Mesenchymal stem cell (in vitro differentiated cells and primary cell): ENCODE results near the gene CAMKMT.
A peak's percentile ranks its signal among the peaks of the same experiment; 100 is the strongest.

Experiments used
- DNase-seq: peaks from one replicate; pipeline ENCODE4 v3.0.0-alpha.2; 2013
- H2AFZ ChIP-seq: one replicate; pipeline ENCODE4 v1.6.1; 2013; ENCODE audit warnings: low read depth, mild to moderate bottlenecking, control low read depth, inconsistent platforms, low read length, moderate library complexity
- H2AK5ac ChIP-seq: 2 replicates; pipeline ENCODE4 v1.6.1; 2013; ENCODE audit warnings: low read length, moderate library complexity, mild to moderate bottlenecking, inconsistent platforms; ENCODE audit not compliant: severe bottlenecking
- H2BK120ac ChIP-seq: one replicate; pipeline ENCODE4 v1.6.1; 2013; ENCODE audit warnings: low read depth, mild to moderate bottlenecking, inconsistent platforms, low read length, moderate library complexity
- H2BK12ac ChIP-seq, 2 experiments: one replicate each; pipeline ENCODE4 v1.6.1; 2013; ENCODE audit warnings: inconsistent platforms in 2 of 2, low read length in 2 of 2, mild to moderate bottlenecking in 2 of 2, moderate library complexity in 2 of 2, control low read depth in 1 of 2
- H2BK15ac ChIP-seq: one replicate; pipeline ENCODE4 v1.6.1; 2013; ENCODE audit warnings: mild to moderate bottlenecking, low read depth, inconsistent platforms; ENCODE audit not compliant: poor library complexity, severe bottlenecking
- H2BK5ac ChIP-seq: 2 replicates; pipeline ENCODE4 v1.6.1; 2013; ENCODE audit warnings: low read depth, mild to moderate bottlenecking, low read length, control low read depth, inconsistent platforms; ENCODE audit not compliant: poor library complexity, severe bottlenecking
- H3K14ac ChIP-seq, 2 experiments: one replicate each; pipeline ENCODE4 v1.6.1; 2013; ENCODE audit warnings: inconsistent platforms in 2 of 2, low read length in 2 of 2, control low read depth in 1 of 2, mild to moderate bottlenecking in 1 of 2, moderate library complexity in 1 of 2
- H3K18ac ChIP-seq, 2 experiments: one replicate each; pipeline ENCODE4 v1.6.1; 2013; ENCODE audit warnings: inconsistent platforms in 2 of 2, low read length in 2 of 2, control low read depth in 1 of 2, low read depth in 1 of 2, mild to moderate bottlenecking in 1 of 2
- H3K23ac ChIP-seq, 2 experiments: one replicate each; pipeline ENCODE4 v1.6.1; 2013; ENCODE audit warnings: inconsistent platforms in 2 of 2, low read length in 2 of 2, mild to moderate bottlenecking in 2 of 2, moderate library complexity in 2 of 2, control low read depth in 1 of 2
- H3K27ac ChIP-seq: 2 replicates; pipeline ENCODE4 v1.5.1; 2013; ENCODE audit warnings: mild to moderate bottlenecking, moderate library complexity, low read length, control low read depth, inconsistent platforms; ENCODE audit not compliant: poor library complexity, severe bottlenecking
- H3K27me3 ChIP-seq, 2 experiments: 2 replicates each; pipeline versions ENCODE4 v1.6.1 to v1.7.0; 2013; ENCODE audit warnings: low read length in 2 of 2, mild to moderate bottlenecking in 2 of 2, moderate library complexity in 2 of 2, control low read depth in 1 of 2, inconsistent platforms in 1 of 2; ENCODE audit not compliant: control insufficient read depth in 1 of 2, insufficient read depth in 1 of 2
- H3K36me3 ChIP-seq, 2 experiments: 2 replicates each; pipeline versions ENCODE4 v1.6.1 to v1.7.0; 2013; ENCODE audit warnings: low read length in 2 of 2, control low read depth in 1 of 2, inconsistent platforms in 1 of 2, low read depth in 1 of 2, mild to moderate bottlenecking in 1 of 2; ENCODE audit not compliant: insufficient read depth in 2 of 2, control insufficient read depth in 1 of 2
- H3K4ac ChIP-seq, 2 experiments: one replicate each; pipeline ENCODE4 v1.6.1; 2013; ENCODE audit warnings: inconsistent platforms in 2 of 2, low read length in 2 of 2, mild to moderate bottlenecking in 2 of 2, moderate library complexity in 2 of 2, control low read depth in 1 of 2, low read depth in 1 of 2
- H3K4me1 ChIP-seq: 2 replicates; pipeline ENCODE4 v1.6.1; 2013; ENCODE audit warnings: low read depth, low read length, control low read depth; ENCODE audit not compliant: control insufficient read depth, insufficient read depth
- H3K4me2 ChIP-seq: 2 replicates; pipeline ENCODE4 v1.6.1; 2013; ENCODE audit warnings: low read length, mild to moderate bottlenecking, inconsistent platforms; ENCODE audit not compliant: poor library complexity, severe bottlenecking
- H3K4me3 ChIP-seq, 2 experiments: 2 replicates each; pipeline versions ENCODE4 v1.5.1 to v1.7.0; 2013; ENCODE audit warnings: low read length in 2 of 2, mild to moderate bottlenecking in 2 of 2, control low read depth in 1 of 2, low read depth in 1 of 2; ENCODE audit not compliant: insufficient read depth in 1 of 2
- H3K79me1 ChIP-seq: replicated peaks from 2 replicates; pipeline ENCODE4 v1.6.1; 2013; ENCODE audit warnings: mild to moderate bottlenecking, control low read depth, low read length, inconsistent platforms; ENCODE audit not compliant: poor library complexity, severe bottlenecking
- H3K9ac ChIP-seq: 2 replicates; pipeline ENCODE4 v1.7.0; 2013; ENCODE audit warnings: mild to moderate bottlenecking, low read length, moderate library complexity
- H3K9me3 ChIP-seq: 2 replicates; pipeline ENCODE4 v1.7.0; 2013; ENCODE audit warnings: mild to moderate bottlenecking, low read length; ENCODE audit not compliant: control insufficient read depth
- H4K8ac ChIP-seq: one replicate; pipeline ENCODE4 v1.6.1; 2013; ENCODE audit warnings: inconsistent platforms, mild to moderate bottlenecking, low read length, moderate library complexity
- H4K91ac ChIP-seq: one replicate; pipeline ENCODE4 v1.6.1; 2013; ENCODE audit warnings: mild to moderate bottlenecking, low read length, inconsistent platforms
- WGBS: methylation state at CpG from one replicate; pipeline ENCODE4 v1.1.7; 2013; ENCODE audit warnings: mixed read lengths; 5-methylcytosine and 5-hydroxymethylcytosine counted together

The CAMKMT gene

DNA sequence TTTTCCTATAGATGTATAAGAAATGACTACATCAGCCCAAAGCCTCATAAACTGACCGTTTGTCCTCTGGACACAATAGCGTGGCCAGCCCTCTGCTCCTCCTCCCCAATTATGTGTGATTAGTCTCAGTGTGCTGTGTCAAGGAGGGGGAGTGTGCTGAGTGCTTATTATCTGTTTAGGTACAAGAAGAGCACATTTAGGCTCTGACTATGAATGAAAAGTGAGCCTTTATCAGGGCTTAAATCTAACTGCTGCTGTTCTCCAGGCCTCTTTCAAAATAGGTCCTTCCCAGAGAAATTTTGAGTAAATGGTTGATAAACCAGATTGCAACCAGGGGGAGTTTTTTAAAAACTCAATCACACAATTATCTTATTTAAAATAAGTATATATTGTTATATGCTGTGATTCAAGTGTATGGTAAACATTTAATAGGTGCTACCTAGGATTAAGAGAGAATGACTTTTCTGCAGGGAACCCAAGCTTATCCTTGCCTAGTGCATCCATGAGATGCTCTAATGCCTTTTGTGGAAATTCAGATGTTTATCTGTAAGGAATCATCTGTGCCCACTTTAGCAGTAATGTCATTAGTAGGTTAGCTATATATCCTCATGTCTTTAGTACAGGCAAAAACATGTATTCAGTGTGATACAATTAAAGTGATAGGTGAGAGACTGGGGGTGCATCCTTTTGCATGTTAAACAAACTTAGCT, 411.1 kb downstream of the CAMKMT start:
- DNase-seq, result no peak
- Histone ChIP-seq H4K8ac (no peak overlapping the region), H3K18ac (no peak overlapping the region), H4K91ac (no peak overlapping the region), H2BK15ac (no peak overlapping the region), H3K4me2 (no peak overlapping the region), H2BK5ac (no peak overlapping the region), H3K23ac (no peak overlapping the region), H2AK5ac (no peak overlapping the region), H2BK120ac (no peak overlapping the region), H3K4me1 (peaks cover 6% of the 10 kb centered on the region), H3K27ac (no peak overlapping the region), H3K14ac (no peak overlapping the region), H3K9me3 (no peaks in the 10 kb centered on the region), H3K4me3 (no peak overlapping the region), H3K27me3 (peaks cover 16 to 54% of the 10 kb centered on the region in 2 experiments), H3K4ac (no peak overlapping the region), H3K9ac (no peak overlapping the region), H2BK12ac (no peak overlapping the region), H3K79me1 (no peaks in the 10 kb centered on the region), H3K36me3 (no peaks in the 10 kb centered on the region), H2AFZ (no peak overlapping the region)
- no CpG with 5 or more reads among the region's 2 CpGs for WGBS

DNA sequence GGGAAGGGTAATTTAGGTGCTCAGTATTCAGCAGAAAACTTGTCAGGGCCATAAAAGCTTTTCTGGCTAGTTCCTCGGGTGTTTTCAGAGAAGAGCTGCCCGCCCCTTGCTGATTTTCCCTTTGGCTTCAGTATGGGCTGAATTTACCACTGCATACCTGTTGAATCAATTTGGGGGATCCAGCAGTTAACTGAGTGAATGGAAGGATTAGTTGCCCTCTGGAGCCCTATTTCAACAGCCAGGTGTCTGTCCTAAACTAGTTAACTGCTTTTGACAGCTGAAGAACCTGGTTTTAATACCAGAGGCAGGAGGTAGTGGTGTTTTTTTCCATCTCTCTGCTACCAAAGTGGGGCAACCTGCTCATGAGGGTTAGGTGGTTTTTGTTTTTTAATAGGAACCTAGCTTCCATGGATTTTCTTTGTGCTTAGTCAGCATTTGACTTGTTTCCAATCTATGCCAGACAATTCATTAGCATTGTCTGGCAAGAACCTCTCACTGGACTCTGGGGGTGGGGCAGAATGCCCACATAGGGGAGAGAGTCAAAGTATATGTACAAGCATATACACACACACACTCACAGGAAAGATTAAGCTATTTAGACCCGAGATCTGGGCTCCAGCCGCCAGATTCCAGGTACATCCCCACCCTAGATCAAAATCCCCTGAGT, 413.2 kb downstream of the CAMKMT start:
- H2BK15ac ChIP-seq, result no peak overlapping the region
- H3K4me1 ChIP-seq, result peaks cover 5% of the 10 kb centered on the region
- peaks cover 24 to 54% of the 10 kb centered on the region in 2 experiments for H3K27me3 ChIP-seq
- no peaks in the 10 kb centered on the region for H3K36me3 ChIP-seq
- H3K79me1 ChIP-seq, result no peaks in the 10 kb centered on the region
- no peak overlapping the region for H2BK120ac ChIP-seq
- peaks cover 2% of the 10 kb centered on the region for H3K9me3 ChIP-seq
- H3K4ac ChIP-seq, result no peak overlapping the region
- no peak overlapping the region for H2BK12ac ChIP-seq
- H3K18ac ChIP-seq, result no peak overlapping the region
- no peak for DNase-seq
- H3K4me3 ChIP-seq, result no peak overlapping the region
- no peak overlapping the region for H2BK5ac ChIP-seq
- no peak overlapping the region for H2AFZ ChIP-seq
- H4K8ac ChIP-seq, result no peak overlapping the region
- no peak overlapping the region for H4K91ac ChIP-seq
- no peak overlapping the region for H3K4me2 ChIP-seq
- no peak overlapping the region for H3K23ac ChIP-seq
- no peak overlapping the region for H2AK5ac ChIP-seq
- H3K27ac ChIP-seq, result no peak overlapping the region
- no peak overlapping the region for H3K14ac ChIP-seq
- 50% methylated on average over 2 of the region's 4 CpGs for WGBS
- no peak overlapping the region for H3K9ac ChIP-seq

DNA sequence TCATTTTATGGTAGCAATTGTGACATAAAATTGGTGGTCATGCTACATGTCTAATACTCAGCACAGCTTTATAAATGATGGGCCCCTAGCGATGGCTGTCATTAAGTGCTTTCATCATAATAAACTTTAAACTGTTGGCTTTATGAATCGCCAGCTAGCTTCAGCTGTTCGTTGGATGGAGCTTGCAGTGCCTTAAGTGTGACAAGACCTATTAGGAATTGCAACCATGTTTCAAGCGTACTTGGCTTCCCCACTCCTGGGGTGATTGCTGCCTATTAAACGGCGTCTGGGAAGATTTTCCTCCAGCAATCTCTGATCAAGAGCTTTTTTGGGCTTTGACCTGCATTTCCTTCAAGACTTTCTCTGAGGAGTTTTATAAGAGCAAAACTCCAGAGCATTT, 415.3 kb downstream of the CAMKMT start:
- H2BK5ac ChIP-seq, result no peak overlapping the region
- H3K79me1 ChIP-seq, result no peaks in the 10 kb centered on the region
- H2BK12ac ChIP-seq, result no peak overlapping the region
- DNase-seq, result no peak
- no peak overlapping the region for H3K18ac ChIP-seq
- peaks cover 24 to 56% of the 10 kb centered on the region in 2 experiments for H3K27me3 ChIP-seq
- no peak overlapping the region for H3K27ac ChIP-seq
- H4K91ac ChIP-seq, result no peak overlapping the region
- no peak overlapping the region for H2AK5ac ChIP-seq
- H2AFZ ChIP-seq, result no peak overlapping the region
- no peak overlapping the region for H3K14ac ChIP-seq
- peak overlapping the region in 1 of 2 experiments; percentile 56 for H3K4me3 ChIP-seq
- H3K36me3 ChIP-seq, result no peaks in the 10 kb centered on the region
- H3K9ac ChIP-seq, result peak overlapping the region; percentile 25
- peaks cover 5% of the 10 kb centered on the region for H3K4me1 ChIP-seq
- WGBS, result 72% methylated on average over 6 of the region's 6 CpGs
- H4K8ac ChIP-seq, result no peak overlapping the region
- H2BK120ac ChIP-seq, result no peak overlapping the region
- no peak overlapping the region for H2BK15ac ChIP-seq
- no peak overlapping the region for H3K4ac ChIP-seq
- H3K4me2 ChIP-seq, result no peak overlapping the region
- no peak overlapping the region for H3K23ac ChIP-seq
- peaks cover 9% of the 10 kb centered on the region for H3K9me3 ChIP-seq

DNA sequence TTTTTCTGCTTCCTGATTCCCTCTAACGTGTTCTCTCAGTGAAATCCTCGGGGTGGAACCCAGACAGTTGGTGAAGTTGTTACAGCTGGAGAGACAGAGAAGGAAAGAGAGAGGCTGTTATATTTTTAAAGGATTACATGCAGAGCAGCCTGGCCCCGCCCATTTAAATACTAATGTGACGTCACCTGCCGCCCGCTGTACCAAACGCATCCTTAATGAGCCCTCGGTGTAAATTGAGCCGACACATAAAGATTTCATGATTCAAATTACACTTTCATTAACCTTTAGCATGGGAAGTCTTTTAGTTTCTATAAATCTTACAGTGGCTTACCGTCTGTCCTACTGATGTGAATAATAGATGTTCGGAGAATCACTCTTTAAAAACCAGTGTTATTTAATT, 415.8 kb downstream of the CAMKMT start:
- Histone ChIP-seq H3K14ac (no peak overlapping the region), H3K9ac (peak overlapping the region; percentile 25), H2BK5ac (no peak overlapping the region), H2AFZ (no peak overlapping the region), H4K8ac (no peak overlapping the region), H2BK120ac (no peak overlapping the region), H3K79me1 (no peaks in the 10 kb centered on the region), H3K4ac (no peak overlapping the region), H3K18ac (no peak overlapping the region), H3K27me3 (peaks cover 26 to 56% of the 10 kb centered on the region in 2 experiments), H4K91ac (no peak overlapping the region), H3K27ac (no peak overlapping the region), H3K9me3 (peaks cover 14% of the 10 kb centered on the region), H2BK12ac (no peak overlapping the region), H3K4me3 (peak overlapping the region in 1 of 2 experiments; percentile 56), H3K4me2 (no peak overlapping the region), H2BK15ac (no peak overlapping the region), H3K23ac (no peak overlapping the region), H2AK5ac (no peak overlapping the region), H3K36me3 (no peaks in the 10 kb centered on the region), H3K4me1 (peaks cover 5% of the 10 kb centered on the region)
- no peak for DNase-seq
- 9% methylated on average over 9 of the region's 11 CpGs for WGBS
